GM21529 (cell line): Measurements from ENCODE around the gene ABCA3.
"Not testable (repeated sequence)": the region's sequence is repeated elsewhere in the genome, so short reads cannot be mapped to it uniquely, and the experiment has no call there.

Experiments used
- ATAC-seq: cut with Tn5 transposase; IDR thresholded peaks from one replicate; pipeline ENCODE4 v1.9.1; 2021; ENCODE audit not compliant: unreplicated experiment

ABCA3 gene

GRCh38 chr16:2258530-2258929 is 82.0 kb downstream of the ABCA3 start:
- ATAC-seq, result not testable (repeated sequence)

- ATAC-seq, result no peak
Measured at GRCh38 chr16:2257726-2258125, 82.8 kb downstream of the ABCA3 start.

GRCh38 chr16:2256531-2257140 is 83.9 kb downstream of the ABCA3 start:
- ATAC-seq, result no peak

GRCh38 chr16:2253293-2253692 is 87.2 kb downstream of the ABCA3 start:
- no peak for ATAC-seq

- ATAC-seq, result no peak
Measured at GRCh38 chr16:2252806-2253148, 87.8 kb downstream of the ABCA3 start.

- peak; percentile 85 for ATAC-seq
Measured at GRCh38 chr16:2251296-2252111, 89.0 kb downstream of the ABCA3 start, which contains the start of gene ECI1. Gene ECI1 (minus strand): TSS chr16:2251587. CDS start chr16:2251566, 21 bp downstream.

GRCh38 chr16:2250652-2251295 is 89.8 kb downstream of the ABCA3 start:
- ATAC-seq, result no peak

GRCh38 chr16:2246301-2246885 is 94.1 kb downstream of the ABCA3 start:
- no peak for ATAC-seq

- no peak for ATAC-seq
Measured at GRCh38 chr16:2244926-2245795, 95.4 kb downstream of the ABCA3 start.

- no peak for ATAC-seq
Measured at GRCh38 chr16:2244301-2244700, 96.2 kb downstream of the ABCA3 start.

GRCh38 chr16:2243781-2244180 is 96.7 kb downstream of the ABCA3 start:
- ATAC-seq, result no peak

GRCh38 chr16:2243031-2243528 is 97.4 kb downstream of the ABCA3 start:
- ATAC-seq, result no peak

GRCh38 chr16:2242598-2242997 is 97.9 kb downstream of the ABCA3 start:
- ATAC-seq, result no peak

GRCh38 chr16:2240331-2240730 is 100.2 kb downstream of the ABCA3 start:
- ATAC-seq, result not testable (repeated sequence)

GRCh38 chr16:2238838-2239675 is 101.5 kb downstream of the ABCA3 start:
- no peak for ATAC-seq

GRCh38 chr16:2238150-2238837 is 102.2 kb downstream of the ABCA3 start:
- ATAC-seq, result no peak

GRCh38 chr16:2237493-2238149 is 102.9 kb downstream of the ABCA3 start:
- ATAC-seq, result no peak

- no peak for ATAC-seq
Measured at GRCh38 chr16:2237102-2237482, 103.4 kb downstream of the ABCA3 start.
